ENCODE data around the gene EFEMP2.

The EFEMP2 gene

GRCh38 chr11:65880027-65880426 is 7.4 kb upstream of the EFEMP2 start:
- Histone ChIP-seq H3K27me3 (no peaks in the 10 kb centered on the region), H3K36me3 (peaks cover 20% of the 10 kb centered on the region), H3K4me1 (no peaks in the 10 kb centered on the region), H3K9me3 (no peaks in the 10 kb centered on the region), H3K4me3 (ENCODE audit: low read depth, low read length) (no peak overlapping the region)
- DNase-seq: no peak
- TF ChIP-seq CTCF (IDR thresholded peaks at IDR 0.05; ENCODE audit: low read depth, low read length): no peak

DNA sequence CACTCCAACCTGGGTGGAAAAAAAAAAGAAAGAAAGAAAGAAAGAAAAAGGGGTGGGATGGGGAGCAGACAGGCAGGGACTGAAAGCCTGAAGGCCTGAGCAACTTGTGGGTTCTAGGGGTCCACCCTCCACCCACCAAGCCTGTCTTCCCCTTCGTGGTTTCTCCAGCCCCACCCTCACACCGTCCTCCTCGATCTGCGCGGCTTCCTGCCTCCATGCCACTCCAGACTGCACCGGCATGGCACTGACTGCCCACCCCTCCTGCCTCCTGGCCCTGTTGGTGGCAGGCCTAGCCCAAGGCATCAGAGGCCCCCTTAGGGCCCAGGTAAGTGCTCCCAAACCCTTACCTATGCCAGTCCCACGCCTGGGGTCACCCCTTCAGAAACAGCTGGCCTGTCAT is 7.0 kb upstream of the EFEMP2 start, which contains the start of gene CTSW:
CTSW (plus strand) TSS at position 221 of the 400 bp plus-strand sequence; CDS start at position 239, 18 bp downstream.
- Histone ChIP-seq H3K9me3 (no peaks in the 10 kb centered on the region), H3K4me3 (ENCODE audit: low read depth, low read length) (no peak within 1 kb of the TSS), H3K27me3 (no peaks in the 10 kb centered on the region), H3K36me3 (peaks cover 20% of the 10 kb centered on the region), H3K4me1 (no peaks in the 10 kb centered on the region)
- no peak for DNase-seq
- no peak for TF ChIP-seq CTCF (IDR thresholded peaks at IDR 0.05; ENCODE audit: low read depth, low read length)

GRCh38 chr11:65873318-65874156 is 937 bp upstream of the EFEMP2 start:
- Histone ChIP-seq H3K4me1 (peaks cover 13% of the 10 kb centered on the region), H3K9me3 (no peaks in the 10 kb centered on the region), H3K27me3 (no peaks in the 10 kb centered on the region), H3K36me3 (no peaks in the 10 kb centered on the region), H3K4me3 (ENCODE audit: low read depth, low read length) (peak overlapping the region; percentile 59)
- peak; percentile 98 for DNase-seq
- no peak for TF ChIP-seq CTCF (IDR thresholded peaks at IDR 0.05; ENCODE audit: low read depth, low read length)

GRCh38 chr11:65871811-65872548 is 620 bp downstream of the EFEMP2 start:
- Histone ChIP-seq H3K27me3 (no peaks in the 10 kb centered on the region), H3K4me1 (peaks cover 13% of the 10 kb centered on the region), H3K36me3 (no peaks in the 10 kb centered on the region), H3K9me3 (no peaks in the 10 kb centered on the region), H3K4me3 (ENCODE audit: low read depth, low read length) (peak overlapping the region; percentile 8; the same call in 1 of the 2 replicates)
- no peak for TF ChIP-seq CTCF (IDR thresholded peaks at IDR 0.05; ENCODE audit: low read depth, low read length)
- DNase-seq: no peak

DNA sequence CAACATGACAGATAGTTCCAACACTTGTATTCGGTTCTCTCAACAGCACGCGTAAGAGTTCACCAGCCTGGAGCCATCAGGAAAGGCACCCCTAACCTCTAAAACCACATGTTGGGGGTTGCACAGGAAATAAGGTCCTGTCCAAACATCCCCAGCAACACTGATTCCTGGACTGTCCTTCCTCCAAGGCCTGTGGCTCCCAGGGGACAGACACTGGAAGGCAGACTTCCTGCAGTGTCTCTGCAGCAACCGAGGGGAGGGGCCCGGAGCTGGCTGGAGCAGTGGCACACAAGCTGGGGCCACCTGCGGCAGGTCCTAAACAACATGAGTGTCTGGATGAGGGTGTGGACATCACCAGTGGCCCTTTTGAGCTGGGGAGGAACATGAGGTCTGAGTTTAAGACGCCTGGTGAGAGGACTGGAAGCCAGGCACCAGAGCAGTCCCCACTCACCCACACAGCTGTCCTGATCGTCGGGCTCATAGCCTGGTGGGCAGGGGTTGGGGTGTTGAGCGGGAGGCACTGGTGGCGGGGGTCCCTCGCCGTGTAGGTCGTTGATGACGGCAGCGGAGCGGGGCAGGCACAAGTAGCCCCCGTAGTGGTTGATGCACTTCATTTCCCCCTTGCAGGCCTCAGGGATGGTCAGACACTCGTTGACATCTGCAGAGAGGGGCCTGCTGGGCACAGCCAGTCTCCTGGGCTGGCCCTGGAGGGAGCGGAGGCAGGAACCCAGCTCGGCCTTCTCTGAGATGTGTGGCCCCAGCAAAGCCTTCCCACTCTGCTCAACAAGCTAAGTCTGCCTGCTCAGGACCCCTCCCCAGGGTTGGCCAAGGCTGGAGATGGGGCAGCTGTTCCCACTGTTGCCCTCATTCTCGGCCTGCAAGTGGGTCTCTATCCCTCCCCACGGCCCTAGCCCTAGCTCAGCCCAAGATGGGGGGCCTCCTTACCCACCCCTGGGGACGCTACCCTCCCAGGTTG is 1.6 kb downstream of the EFEMP2 start:
- Histone ChIP-seq H3K4me1 (peaks cover 13% of the 10 kb centered on the region), H3K4me3 (ENCODE audit: low read depth, low read length) (no peak overlapping the region), H3K36me3 (no peaks in the 10 kb centered on the region), H3K9me3 (no peaks in the 10 kb centered on the region), H3K27me3 (no peaks in the 10 kb centered on the region)
- DNase-seq: peak; percentile 86
- TF ChIP-seq CTCF (IDR thresholded peaks at IDR 0.05; ENCODE audit: low read depth, low read length): no peak
